Measurements from ENCODE around the gene NEK1. TPM values are rescaled to one million over a fixed set of nuclear protein-coding genes. Genes with fewer than 3 reads are reported as not detected.

NEK1 gene
- total RNA-seq, 2 donors from 2014 or later, result 8.0 to 24.0 TPM

GRCh38 chr4:169489306-169489705 lies 123.1 kb downstream of the NEK1 start:
- H3K9me3 ChIP-seq, result no peaks in the 10 kb centered on the region
- no peak for DNase-seq (ENCODE audit: low spot score)
- no peak overlapping the region for H3K4me3 ChIP-seq
- H3K27me3 ChIP-seq (replicated peaks; ENCODE audit: insufficient read depth), result no peaks in the 10 kb centered on the region
- H3K4me1 ChIP-seq (ENCODE audit: control insufficient read depth in 1 of 2, low read depth in 2 of 2), result no peaks in the 10 kb centered on the region
- TF ChIP-seq CTCF (IDR thresholded peaks at IDR 0.05), result no peak
- no peaks in the 10 kb centered on the region for H3K36me3 ChIP-seq
- ATAC-seq (ENCODE audit: insufficient number of reproducible peaks, low FRiP score, low read depth), result no peak
- H3K27ac ChIP-seq, result no peak overlapping the region

GRCh38 chr4:169485791-169486742 lies 126.3 kb downstream of the NEK1 start:
- TF ChIP-seq CTCF (IDR thresholded peaks at IDR 0.05), result peak; percentile 47
- DNase-seq (ENCODE audit: low spot score) (no peak), ATAC-seq (ENCODE audit: insufficient number of reproducible peaks, low FRiP score, low read depth) (no peak)
- no peaks in the 10 kb centered on the region for H3K4me1 ChIP-seq (ENCODE audit: control insufficient read depth in 1 of 2, low read depth in 2 of 2)
- H3K27me3 ChIP-seq (replicated peaks; ENCODE audit: insufficient read depth), result no peaks in the 10 kb centered on the region
- no peak overlapping the region for H3K27ac ChIP-seq
- no peak overlapping the region for H3K4me3 ChIP-seq
- H3K9me3 ChIP-seq, result no peaks in the 10 kb centered on the region
- H3K36me3 ChIP-seq, result no peaks in the 10 kb centered on the region

GRCh38 chr4:169485086-169485485 lies 127.3 kb downstream of the NEK1 start:
- no peak for DNase-seq (ENCODE audit: low spot score)
- ATAC-seq (ENCODE audit: insufficient number of reproducible peaks, low FRiP score, low read depth), result no peak
- Histone ChIP-seq H3K4me1 (ENCODE audit: control insufficient read depth in 1 of 2, low read depth in 2 of 2) (no peaks in the 10 kb centered on the region), H3K27me3 (replicated peaks; ENCODE audit: insufficient read depth) (no peaks in the 10 kb centered on the region), H3K9me3 (no peaks in the 10 kb centered on the region), H3K4me3 (no peak overlapping the region), H3K27ac (no peak overlapping the region), H3K36me3 (no peaks in the 10 kb centered on the region)
- TF ChIP-seq CTCF (IDR thresholded peaks at IDR 0.05), result no peak

GRCh38 chr4:169484485-169484884 lies 127.9 kb downstream of the NEK1 start:
- no peak for DNase-seq (ENCODE audit: low spot score)
- Histone ChIP-seq H3K9me3 (no peaks in the 10 kb centered on the region), H3K27me3 (replicated peaks; ENCODE audit: insufficient read depth) (no peaks in the 10 kb centered on the region), H3K27ac (no peak overlapping the region), H3K4me3 (no peak overlapping the region), H3K4me1 (ENCODE audit: control insufficient read depth in 1 of 2, low read depth in 2 of 2) (no peaks in the 10 kb centered on the region), H3K36me3 (no peaks in the 10 kb centered on the region)
- no peak for TF ChIP-seq CTCF (IDR thresholded peaks at IDR 0.05)
- no peak for ATAC-seq (ENCODE audit: insufficient number of reproducible peaks, low FRiP score, low read depth)

- Histone ChIP-seq H3K9me3 (no peaks in the 10 kb centered on the region), H3K27me3 (replicated peaks; ENCODE audit: insufficient read depth) (no peaks in the 10 kb centered on the region), H3K27ac (no peak overlapping the region), H3K36me3 (no peaks in the 10 kb centered on the region), H3K4me3 (no peak overlapping the region), H3K4me1 (ENCODE audit: control insufficient read depth in 1 of 2, low read depth in 2 of 2) (no peaks in the 10 kb centered on the region)
- TF ChIP-seq CTCF (IDR thresholded peaks at IDR 0.05), result no peak
- DNase-seq (ENCODE audit: low spot score) (no peak), ATAC-seq (ENCODE audit: insufficient number of reproducible peaks, low FRiP score, low read depth) (no peak)
These were observed 148.3 kb downstream of the NEK1 start for GRCh38 chr4:169464080-169464479.
